ENCODE measurements around the gene SLC13A2.

The SLC13A2 gene

DNA sequence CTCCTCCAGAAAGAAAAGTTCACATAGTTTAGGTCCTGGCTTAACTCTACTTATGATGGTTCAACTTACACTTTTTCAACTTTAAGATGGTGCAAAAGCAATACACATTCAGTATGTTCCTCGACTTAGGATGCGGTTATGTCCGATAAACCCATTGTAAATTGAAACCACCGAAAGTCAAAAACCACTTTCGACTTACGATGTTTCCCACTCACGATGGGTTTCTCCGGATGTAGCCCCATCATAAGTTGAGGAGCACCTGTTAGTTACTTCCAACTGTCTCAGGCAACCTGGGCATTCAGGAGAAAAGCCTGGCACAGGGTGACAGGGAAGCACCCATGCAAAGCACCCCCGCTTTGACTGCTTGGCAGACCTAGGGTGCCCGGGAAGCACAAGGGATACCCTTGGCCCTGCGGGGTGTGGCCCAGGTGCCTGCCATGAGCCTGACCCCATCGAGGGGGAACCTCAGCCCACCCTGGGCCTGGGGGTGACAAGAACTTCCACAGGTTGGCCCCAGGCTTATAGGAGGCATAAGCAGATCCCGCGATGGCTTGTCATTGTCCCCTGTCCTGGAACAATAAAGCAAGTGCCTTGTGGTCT is 65.0 kb downstream of the SLC13A2 start:
- no peak for DNase-seq

DNA sequence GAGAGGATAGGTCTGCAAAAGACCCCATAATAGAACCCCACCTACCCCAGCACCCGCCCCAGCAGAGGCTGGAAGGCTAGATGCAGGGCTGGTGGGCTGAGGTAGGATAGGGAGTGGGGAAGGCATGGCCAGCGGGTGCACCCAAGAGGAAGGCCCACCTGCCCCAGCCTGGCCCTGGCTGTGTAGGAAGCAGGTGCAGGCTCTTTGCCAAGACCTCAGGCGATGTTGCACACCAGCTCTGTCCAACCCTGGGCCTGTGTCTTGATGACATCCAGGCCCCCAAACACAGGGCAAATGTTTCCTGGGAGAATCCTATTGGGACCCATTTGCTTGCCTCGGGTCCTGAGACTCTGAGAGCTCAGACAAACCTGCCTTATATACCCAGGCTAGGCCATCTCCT is 66.8 kb downstream of the SLC13A2 start:
- DNase-seq = no peak

DNA sequence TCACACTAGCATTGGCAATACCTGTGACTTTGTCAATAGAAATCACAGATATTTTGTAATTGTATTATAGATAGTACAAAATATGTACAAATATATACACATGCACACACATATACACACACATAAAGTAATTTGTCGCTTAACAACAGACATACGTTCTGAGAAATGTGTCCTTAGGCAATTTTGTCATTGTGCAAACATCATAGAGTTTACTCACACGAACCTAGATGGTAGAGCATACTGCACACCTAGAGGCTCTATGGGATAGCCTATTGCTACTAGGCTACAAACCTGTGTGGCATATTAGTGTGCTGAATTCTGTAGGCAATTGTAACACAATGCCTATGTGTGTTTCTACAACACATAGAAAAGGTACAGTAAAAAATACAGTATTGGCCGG is 68.0 kb downstream of the SLC13A2 start:
- DNase-seq = no peak

DNA sequence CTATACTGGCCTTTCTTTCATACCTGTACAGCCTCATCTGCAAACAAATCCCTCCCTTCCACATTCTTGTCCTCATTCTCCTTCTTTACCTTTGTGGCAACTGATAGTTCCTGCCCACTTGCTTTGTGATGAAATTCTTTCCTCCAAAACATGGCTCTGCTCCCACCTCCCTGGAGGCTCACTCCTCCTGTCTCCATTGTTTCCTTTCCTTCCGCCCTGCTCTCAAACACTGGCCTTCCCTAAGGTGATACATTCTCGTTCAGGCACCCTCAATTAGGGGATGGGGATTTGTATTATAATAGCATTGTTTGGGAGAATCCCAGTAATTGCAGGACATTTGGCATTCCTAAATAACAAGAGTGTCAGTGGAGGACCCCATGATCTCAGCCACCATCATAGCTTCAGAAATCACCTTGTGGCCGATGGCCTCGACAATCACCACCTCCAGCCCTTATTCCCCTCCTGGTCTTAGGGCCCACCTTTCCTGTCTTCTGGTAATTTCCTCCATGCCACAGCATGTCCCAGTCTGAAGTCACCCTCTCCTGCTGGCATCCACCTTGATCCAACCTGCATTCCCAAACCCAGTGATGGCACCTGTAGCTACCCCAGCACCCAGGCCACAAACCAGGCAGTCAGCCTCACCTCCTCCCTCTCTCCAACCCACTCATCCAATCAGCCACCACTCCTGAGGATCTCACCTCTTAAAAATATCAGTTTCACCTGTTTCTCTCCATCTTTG is 71.1 kb downstream of the SLC13A2 start:
- DNase-seq = no peak

DNA sequence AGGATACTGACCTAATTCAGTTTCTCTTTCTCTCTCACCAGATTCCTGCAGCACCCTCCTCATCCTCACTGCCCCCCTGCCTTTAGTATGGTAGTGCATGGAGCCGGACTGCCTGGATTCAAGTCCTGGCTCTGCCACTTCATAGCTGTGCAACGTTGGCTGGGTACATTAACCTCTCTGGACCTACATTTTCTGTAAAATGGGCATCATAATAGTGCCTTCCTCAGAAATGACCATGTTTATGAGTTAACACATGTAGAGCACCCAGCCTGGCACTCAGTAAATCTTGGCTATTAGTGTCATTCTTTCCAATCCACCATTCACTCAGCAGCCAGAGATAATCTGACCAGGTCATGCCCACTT is 71.7 kb downstream of the SLC13A2 start:
- DNase-seq = no peak

DNA sequence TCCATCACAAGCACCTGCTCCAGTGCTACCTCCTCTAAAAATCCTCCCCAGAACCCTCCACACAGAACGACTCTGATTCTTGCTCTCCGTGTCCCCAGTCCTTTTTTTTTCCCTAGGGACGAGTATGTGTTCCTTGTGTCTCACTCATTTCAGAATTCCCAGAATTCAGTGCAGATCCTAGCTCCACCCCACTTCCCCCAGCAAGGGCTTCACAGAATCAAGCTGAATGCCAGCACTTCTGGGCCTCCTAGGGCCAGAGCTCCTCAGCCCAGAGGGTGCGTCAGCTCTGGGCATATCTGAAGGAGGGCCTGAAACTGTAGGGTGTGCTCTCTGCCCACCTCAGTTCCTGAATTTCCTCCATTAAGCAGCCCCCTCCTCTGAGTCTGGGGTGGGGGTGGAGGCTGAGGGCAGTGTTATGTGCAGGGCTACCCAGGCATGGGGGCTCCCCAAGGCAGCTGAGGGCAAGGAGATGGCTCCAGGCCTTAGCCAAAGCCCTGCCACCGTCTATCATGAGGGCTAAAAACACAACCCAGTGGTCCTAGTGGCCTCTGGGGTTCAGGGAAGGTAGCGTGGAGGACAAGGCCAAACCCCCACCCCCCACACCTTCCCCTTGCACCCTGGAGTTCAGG is 72.5 kb downstream of the SLC13A2 start:
- no peak for DNase-seq

DNA sequence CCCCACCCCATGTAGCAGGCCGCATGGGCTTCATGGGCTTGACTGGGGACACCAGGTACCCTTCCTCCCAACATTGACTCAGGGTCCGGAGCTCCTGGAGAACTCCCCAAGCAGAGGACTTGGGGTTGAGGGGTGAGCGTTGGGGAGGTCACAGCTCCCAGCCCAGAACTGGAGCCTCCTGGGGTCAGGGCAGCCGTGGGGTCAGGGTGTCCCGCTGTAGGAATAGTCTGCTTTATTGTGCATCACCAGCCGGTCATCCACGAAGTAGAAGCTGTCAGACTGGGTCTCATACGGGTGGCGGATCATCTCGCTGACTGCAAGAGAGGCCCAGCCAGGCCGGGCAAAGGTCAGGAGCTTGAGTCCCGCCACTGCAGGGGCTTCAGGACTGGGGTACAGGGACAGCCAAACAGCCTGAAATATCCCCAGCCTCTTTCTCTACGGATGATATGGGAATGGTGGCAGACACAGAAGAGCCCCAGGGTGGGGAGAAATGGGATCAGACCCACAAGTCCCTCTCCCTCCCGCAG is 73.7 kb downstream of the SLC13A2 start:
- no peak for DNase-seq
